HG03558 (cell line): ENCODE measurements around the gene EIF5A.

ENCODE experiments used
- ATAC-seq: cut with Tn5 transposase; IDR thresholded peaks from one replicate; pipeline ENCODE4 v1.9.1; 2021; ENCODE audit warnings: moderate number of reproducible peaks; ENCODE audit not compliant: unreplicated experiment; ENCODE audit errors: extremely low read depth

EIF5A gene

GRCh38 chr17:7306911-7307685, at the start of gene EIF5A:
Gene EIF5A (plus strand): TSS chr17:7307628. CDS start chr17:7309636, 2,008 bp downstream.
- ATAC-seq: peak; percentile 42

GRCh38 chr17:7258731-7259554, 48.5 kb upstream of the EIF5A start:
- no peak for ATAC-seq

GRCh38 chr17:7259555-7259889, 47.9 kb upstream of the EIF5A start:
- no peak for ATAC-seq

GRCh38 chr17:7260151-7260550, 47.3 kb upstream of the EIF5A start:
- no peak for ATAC-seq

GRCh38 chr17:7260651-7261378, 46.6 kb upstream of the EIF5A start:
- no peak for ATAC-seq

GRCh38 chr17:7261379-7262191, 45.8 kb upstream of the EIF5A start:
- no peak for ATAC-seq

- no peak for ATAC-seq
Measured at GRCh38 chr17:7262192-7262934, 45.1 kb upstream of the EIF5A start, which contains the start of gene CLDN7. Gene CLDN7 (minus strand): TSS chr17:7262478. CDS start chr17:7262043, 435 bp downstream.

GRCh38 chr17:7262935-7263800, 44.3 kb upstream of the EIF5A start:
- ATAC-seq: no peak

GRCh38 chr17:7263801-7264078, 43.7 kb upstream of the EIF5A start:
- ATAC-seq: no peak

GRCh38 chr17:7266784-7267183, 40.6 kb upstream of the EIF5A start:
- no peak for ATAC-seq

- no peak for ATAC-seq
Measured at GRCh38 chr17:7279448-7279847, 28.0 kb upstream of the EIF5A start.

- no peak for ATAC-seq
Measured at GRCh38 chr17:7280519-7281073, 26.8 kb upstream of the EIF5A start.

GRCh38 chr17:7281074-7281952, 26.1 kb upstream of the EIF5A start, which contains the start of gene SLC2A4:
Gene SLC2A4 (plus strand): TSS chr17:7281718. CDS start chr17:7281935, 217 bp downstream.
- ATAC-seq: no peak

GRCh38 chr17:7281953-7282751, 25.3 kb upstream of the EIF5A start:
- no peak for ATAC-seq

- no peak for ATAC-seq
Measured at GRCh38 chr17:7282752-7283321, 24.6 kb upstream of the EIF5A start.
